DND-41 (cell line): ENCODE data around the gene PDXP.
A peak's percentile ranks its signal among the peaks of the same experiment; 100 is the strongest.

Source experiments
- CTCF ChIP-seq: IDR thresholded peaks from 2 replicates; pipeline ENCODE4 v1.5.1; 2012; ENCODE audit warnings: borderline replicate concordance, low read length, moderate library complexity, mild to moderate bottlenecking; ENCODE audit not compliant: poor library complexity, severe bottlenecking; ENCODE audit errors: extremely low read depth
- EZH2 ChIP-seq: IDR thresholded peaks from 3 replicates; pipeline ENCODE4 v1.6.1; 2012; ENCODE audit warnings: borderline replicate concordance, low read depth, mild to moderate bottlenecking, moderate library complexity, low read length, inconsistent platforms; ENCODE audit not compliant: severe bottlenecking

GRCh38 chr22:37681556-37682049, 23.1 kb downstream of the PDXP start:
- TF ChIP-seq CTCF: peak; percentile 95
- TF ChIP-seq EZH2: no peak
